H7 (cell line): ENCODE results near the gene ANKMY1. TPM values are rescaled to one million over a fixed set of nuclear protein-coding genes. Genes with fewer than 3 reads are reported as not detected.
"Not testable (repeated sequence)": the region's sequence is repeated elsewhere in the genome, so short reads cannot be mapped to it uniquely, and the experiment has no call there.

Source experiments
- DNase-seq: peaks from one replicate; pipeline ENCODE4 v3.0.0; 2012
- H3K27me3 ChIP-seq: 2 replicates; pipeline ENCODE4 v1.6.0; 2011; ENCODE audit warnings: mild to moderate bottlenecking, low read length; ENCODE audit not compliant: control insufficient read depth, insufficient read depth
- H3K36me3 ChIP-seq: replicated peaks from 2 replicates; pipeline ENCODE4 v1.5.1; 2011; ENCODE audit warnings: low read length; ENCODE audit not compliant: control insufficient read depth, insufficient read depth
- H3K4me3 ChIP-seq: 2 replicates; pipeline ENCODE4 v1.5.1; 2011; ENCODE audit warnings: low read depth, mild to moderate bottlenecking, control low read depth, low read length, moderate library complexity; ENCODE audit not compliant: insufficient read depth
- total RNA-seq: library from RNA; depleted of rRNA; stranded (reverse); fragments of >200 nt; shearing (Covaris generic); gene quantifications from 2 replicates; pipeline ENCODE4 v1.2.3, GENCODE V29; 2014

Gene ANKMY1
- total RNA-seq, 1 experiment from 2014 or later, result 3.6 TPM

DNA sequence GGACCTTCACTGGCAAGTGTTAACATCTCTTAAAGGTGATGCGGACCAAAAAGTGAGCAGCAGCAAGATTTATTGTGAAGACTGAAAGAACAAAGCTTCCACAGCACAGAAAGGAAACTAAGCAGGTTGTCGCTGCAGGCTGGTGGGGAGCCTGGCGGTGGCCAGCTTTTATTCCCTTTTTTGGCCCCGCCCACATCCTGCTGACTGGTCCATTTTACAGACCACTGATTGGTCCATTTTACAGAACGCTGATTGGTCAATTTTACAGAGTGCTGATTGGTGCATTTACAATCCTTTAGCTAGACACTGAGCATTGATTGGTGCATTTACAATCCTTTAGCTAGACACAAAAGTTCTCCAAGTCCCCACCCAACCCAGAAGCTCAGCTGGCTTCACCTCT, 35.9 kb downstream of the ANKMY1 start:
- H3K36me3 ChIP-seq, H3K27me3 ChIP-seq, DNase-seq, H3K4me3 ChIP-seq: not testable (repeated sequence)

DNA sequence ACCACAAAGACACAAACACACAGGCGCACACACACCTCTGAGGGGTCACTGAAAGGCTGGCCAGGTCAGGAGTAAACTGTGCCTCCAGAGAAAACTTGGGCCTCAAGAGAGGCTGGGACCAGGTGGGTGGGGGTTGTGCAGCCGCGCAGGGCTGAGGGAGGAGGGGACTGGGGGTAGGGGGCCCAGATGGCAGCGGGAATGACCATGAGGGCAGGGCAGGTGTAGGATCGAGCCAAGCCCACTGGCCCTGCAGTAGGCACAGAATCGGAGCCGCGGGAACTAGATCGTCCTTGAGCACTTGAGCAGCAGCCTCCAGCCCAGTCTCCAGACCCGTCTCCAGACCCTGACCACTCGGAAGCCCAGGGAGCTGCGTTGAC, 36.8 kb downstream of the ANKMY1 start:
- H3K36me3 ChIP-seq, result no peaks in the 10 kb centered on the region
- DNase-seq, result peak; percentile 51
- H3K4me3 ChIP-seq, result no peak overlapping the region
- H3K27me3 ChIP-seq, result peaks cover 9% of the 10 kb centered on the region; the same call in 1 of the 2 replicates

DNA sequence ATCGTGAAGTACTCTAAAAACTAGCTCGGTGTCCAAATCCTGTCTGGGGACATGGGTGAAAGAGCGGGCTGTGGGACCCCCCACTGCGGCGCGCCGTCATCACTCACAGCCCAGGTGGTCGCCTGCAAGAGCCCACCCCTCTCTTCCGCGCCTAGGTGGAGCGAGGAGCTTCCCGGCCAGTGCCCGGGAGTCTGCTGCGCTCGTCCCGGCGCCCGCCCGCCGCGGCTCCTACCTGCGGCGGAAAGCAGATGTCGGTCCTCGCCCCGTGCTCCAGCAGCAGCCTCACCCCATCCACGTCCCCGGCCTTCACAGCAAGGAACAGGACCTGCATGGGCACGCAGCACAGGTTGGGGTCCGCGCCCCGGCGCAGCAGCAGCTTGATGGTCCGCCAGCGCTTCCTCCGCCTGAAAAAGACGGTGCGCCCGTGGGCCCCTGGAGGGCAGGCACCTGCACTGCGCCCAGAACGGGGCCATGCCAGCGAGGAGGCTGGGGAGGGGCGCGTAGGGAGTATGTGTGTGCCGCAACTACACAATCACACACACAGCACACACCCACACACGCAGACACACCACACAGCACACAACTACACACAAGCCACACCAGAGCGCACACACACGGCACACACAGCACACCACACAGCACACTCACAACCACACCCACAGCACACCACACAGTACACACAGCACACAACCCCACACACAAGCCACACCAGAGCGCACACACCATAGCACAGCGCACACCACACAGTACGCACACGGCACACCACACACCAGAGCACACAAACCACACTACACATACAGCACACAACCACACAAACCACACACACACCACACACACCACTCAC, 37.4 kb downstream of the ANKMY1 start:
- DNase-seq, result peak; percentile 83
- Histone ChIP-seq H3K4me3 (peak overlapping the region; percentile 27; the same call in 1 of the 2 replicates), H3K27me3 (peaks cover 9% of the 10 kb centered on the region; the same call in 1 of the 2 replicates), H3K36me3 (no peaks in the 10 kb centered on the region)

DNA sequence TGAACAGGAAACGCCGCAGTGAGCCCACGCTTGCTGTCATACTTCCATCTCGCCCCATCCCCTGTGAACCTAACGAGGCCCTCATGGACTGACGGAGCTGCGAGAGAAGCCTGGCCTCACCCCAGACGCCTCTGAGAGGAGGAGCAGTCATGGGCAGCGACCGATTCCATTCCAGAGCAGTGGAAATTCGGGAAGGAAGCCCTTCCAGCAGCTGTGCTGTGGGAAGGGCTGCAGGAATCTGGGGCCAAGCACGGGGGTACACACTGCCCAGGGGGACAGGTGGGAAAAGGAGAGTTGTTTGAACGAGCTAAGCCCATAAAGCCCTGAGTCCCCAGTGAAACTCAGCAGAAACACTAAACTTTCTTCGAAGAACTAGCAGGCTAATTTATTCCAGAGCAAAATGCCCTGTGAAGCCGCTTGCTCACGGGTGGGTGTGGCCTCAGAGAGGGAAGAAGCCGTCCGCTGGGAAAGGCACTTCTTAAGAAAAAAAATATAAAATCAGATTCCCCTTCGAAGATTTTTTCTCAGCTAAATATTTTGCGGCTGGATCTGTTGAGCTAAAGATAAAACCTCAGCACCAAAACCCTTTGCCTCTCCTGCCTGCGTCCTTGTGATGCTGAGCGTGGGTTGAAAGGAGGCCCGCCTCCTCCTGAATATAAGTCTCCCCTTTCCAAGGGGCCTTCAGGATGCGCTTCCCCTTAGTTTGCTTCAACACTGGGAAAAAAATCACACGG, 38.2 kb downstream of the ANKMY1 start:
- H3K27me3 ChIP-seq, result peaks cover 9% of the 10 kb centered on the region; the same call in 1 of the 2 replicates
- H3K4me3 ChIP-seq, result peak overlapping the region; percentile 27; the same call in 1 of the 2 replicates
- no peaks in the 10 kb centered on the region for H3K36me3 ChIP-seq
- peak; percentile 52 for DNase-seq

DNA sequence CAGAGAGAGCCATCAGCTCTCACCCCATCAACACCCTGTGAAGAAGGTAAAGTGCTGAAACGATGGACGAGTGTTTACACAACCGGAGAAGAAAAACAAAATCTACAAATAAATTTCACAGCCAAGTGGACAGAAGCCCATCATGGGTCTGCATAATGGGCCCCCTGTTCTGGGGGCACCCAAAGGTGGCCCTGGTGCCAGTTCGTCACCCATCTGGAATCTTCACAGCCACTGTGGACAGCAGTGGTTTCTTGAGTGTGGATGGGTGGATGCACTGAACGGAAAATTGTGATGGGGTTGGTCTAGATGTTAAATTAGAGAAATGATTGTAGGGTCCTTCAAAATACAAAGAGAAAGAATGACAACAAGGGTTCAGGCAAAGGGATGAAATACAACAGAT, 38.8 kb downstream of the ANKMY1 start:
- DNase-seq, result no peak
- H3K36me3 ChIP-seq, result no peaks in the 10 kb centered on the region
- peaks cover 9% of the 10 kb centered on the region; the same call in 1 of the 2 replicates for H3K27me3 ChIP-seq
- no peak overlapping the region for H3K4me3 ChIP-seq

DNA sequence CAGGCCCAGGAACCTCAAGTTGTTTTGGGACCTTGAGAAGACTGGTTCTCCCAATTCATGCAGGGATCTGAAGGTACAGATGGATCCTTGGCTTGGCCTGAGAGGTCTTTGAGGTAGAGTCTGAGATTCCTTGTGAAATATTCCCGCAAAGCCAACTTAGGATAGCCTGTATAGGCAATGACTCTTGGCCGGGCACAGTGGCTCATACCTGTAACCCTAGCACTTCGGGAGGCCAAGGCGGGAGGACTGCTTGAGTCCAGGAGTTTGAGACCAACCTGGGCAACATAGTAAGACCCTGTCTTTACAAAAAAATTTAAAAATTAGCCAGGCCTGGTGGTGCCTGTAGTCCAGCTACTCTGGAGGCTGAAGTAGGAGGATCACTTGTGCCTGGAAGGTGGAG, 40.4 kb downstream of the ANKMY1 start:
- Histone ChIP-seq H3K4me3 (no peak overlapping the region), H3K36me3 (no peaks in the 10 kb centered on the region), H3K27me3 (peaks cover 9% of the 10 kb centered on the region; the same call in 1 of the 2 replicates)
- no peak for DNase-seq

DNA sequence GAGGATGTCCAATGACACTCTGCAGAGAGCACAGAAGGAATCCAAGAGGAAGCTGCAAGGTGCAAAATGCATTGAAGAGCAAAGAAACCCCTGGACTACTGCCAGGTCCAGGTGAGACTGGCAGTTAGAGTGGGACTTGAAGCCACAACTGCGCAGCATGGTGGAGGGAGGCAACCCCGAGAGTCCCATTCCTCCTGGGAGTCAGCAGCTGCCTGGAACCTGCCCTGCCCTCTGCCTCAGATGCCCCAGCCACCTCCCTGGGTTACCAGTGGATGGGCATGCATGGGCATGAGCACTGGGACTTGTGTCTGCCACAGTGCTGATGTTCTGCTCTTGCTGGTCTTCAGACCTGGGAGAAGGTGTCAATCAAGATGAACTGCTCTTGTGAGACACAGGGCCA, 43.2 kb downstream of the ANKMY1 start:
- Histone ChIP-seq H3K4me3 (no peak overlapping the region), H3K27me3 (peaks cover 5% of the 10 kb centered on the region; the same call in 1 of the 2 replicates), H3K36me3 (no peaks in the 10 kb centered on the region)
- DNase-seq, result no peak

DNA sequence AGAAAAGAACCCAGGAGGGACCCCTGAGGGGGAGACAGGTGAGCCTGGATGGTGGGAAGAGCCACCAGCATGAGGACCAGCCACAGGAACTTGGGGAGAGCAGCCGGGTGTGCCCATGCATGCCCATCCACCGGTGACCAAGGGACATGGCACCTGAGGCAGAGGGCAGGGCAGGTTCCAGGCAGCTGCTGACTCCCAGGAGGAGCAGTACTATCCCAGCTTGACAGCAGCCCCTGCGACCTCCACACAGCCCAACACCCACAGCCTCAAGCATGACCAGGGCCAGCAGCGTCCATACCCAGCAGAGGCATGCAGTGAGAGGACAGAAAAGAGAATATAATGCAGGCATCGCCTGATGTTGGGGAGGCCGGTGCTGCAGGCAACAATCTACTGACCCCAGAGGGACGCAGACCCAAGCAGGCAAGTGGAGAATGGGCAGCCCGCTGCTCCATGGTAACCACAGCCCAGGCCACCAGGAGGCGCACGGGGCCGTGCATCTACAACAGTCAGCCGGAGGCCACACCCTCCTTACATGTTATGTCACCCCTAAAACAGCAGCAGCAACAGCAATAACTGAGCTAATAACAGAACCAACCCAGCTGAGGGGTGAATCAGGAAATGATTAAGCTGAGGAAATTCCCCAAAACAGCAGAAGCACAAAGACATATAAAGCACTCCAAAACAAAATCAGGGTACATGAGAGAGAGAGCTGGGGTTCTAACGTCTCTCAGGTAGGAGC, 44.1 kb downstream of the ANKMY1 start:
- Histone ChIP-seq H3K36me3 (no peaks in the 10 kb centered on the region), H3K4me3 (no peak overlapping the region), H3K27me3 (no peaks in the 10 kb centered on the region; the same call in 1 of the 2 replicates)
- DNase-seq, result peak; percentile 94

DNA sequence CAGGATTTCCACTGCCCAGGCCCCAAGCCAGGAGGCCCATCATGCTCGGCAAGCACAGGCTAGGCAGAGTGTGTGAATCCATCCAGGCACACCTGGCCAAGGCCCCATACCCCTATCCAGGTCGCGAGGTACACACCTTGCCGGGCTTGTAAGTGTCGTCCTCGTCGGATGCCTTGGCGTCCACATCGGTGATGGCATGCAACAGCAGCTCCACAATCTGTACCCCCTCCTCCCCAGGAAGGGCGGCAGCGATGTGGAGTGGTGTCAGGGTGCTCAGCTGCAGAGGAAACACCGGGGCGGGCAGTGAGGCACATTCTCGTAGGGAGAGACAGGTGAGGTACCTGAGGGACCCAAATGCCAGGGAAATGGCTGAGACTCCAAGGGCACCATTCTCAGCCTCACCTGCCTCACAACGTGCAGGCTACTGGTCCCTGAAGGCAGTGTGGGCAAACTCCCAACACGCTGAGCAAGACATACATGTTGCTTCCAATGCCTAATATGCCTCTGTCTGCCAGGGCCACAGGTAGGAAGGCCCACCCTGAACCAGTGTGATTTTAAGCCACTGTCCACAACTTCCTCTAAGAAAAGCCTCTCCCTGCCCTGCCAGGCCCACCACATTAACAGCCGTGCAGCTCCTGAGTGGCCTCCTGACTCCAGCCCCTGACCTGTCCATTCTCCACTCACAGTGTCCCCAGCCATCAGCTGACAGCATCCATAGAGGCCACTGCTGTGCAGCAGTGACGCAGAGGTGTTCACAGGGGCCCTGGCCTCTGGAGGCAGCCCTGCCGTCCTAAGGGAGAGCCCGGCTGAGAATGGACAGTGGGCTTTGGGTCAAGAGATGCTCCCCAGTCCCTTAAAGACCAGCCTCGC, 44.9 kb downstream of the ANKMY1 start:
- DNase-seq, result peak; percentile 30
- Histone ChIP-seq H3K36me3 (no peaks in the 10 kb centered on the region), H3K27me3 (no peaks in the 10 kb centered on the region; the same call in 1 of the 2 replicates), H3K4me3 (no peak overlapping the region)

DNA sequence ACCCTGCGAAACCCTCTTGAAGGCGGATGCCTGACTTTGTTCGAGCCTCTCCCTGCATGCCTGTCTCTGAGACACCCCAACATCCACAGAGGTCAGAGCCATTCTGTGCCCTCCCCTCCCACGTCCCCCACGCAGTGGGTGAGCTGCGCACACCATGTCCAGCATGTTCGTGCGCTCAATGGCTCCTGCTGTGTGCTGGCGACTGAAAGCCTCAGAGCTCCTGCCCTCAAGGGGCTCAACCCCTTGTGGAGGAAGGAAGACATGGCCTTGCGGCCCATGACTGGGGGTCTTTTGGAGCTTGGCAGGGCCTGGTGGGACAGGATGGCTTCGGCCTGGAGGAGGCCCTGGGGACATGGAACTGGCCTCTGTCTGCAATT, 45.7 kb downstream of the ANKMY1 start:
- no peak for DNase-seq
- no peak overlapping the region for H3K4me3 ChIP-seq
- H3K27me3 ChIP-seq, result no peaks in the 10 kb centered on the region; the same call in 1 of the 2 replicates
- no peaks in the 10 kb centered on the region for H3K36me3 ChIP-seq

DNA sequence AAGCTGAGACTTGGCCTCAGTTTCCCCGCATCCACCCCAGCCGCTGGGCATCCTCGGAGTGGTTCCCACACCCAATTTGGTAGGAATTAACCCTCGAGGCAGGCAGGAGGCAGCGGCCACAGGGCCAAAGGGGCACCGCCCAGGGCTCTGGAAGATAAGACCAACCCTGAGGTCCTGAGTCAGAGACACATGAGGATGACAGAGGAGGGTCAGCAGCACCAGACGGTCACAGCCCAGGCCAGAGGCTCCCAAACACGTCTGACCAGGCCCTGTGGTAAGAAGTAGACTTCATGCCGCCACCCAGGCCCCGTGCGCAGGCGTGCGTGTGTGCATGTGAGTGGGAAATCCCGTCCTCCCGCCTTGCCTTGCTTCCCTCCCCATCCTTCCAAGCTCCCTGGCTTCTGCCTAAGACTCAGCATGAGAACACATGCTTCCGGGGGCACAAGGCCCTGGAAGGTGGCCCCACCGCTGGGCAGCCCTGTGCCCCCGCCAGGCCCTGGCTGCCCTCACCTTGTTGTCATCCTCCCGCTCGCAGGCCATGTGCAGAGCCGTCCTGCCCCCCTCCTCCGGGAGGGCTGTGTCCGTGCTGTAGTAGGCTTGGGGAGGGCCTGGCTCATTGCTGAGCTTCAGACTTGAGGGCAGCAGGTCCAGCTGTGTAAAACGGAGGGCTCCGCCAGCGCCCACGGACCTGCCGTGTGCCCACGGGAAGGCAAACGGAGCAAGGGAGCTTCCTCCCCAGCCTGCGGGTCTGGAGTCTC, 46.3 kb downstream of the ANKMY1 start:
- Histone ChIP-seq H3K36me3 (no peaks in the 10 kb centered on the region), H3K4me3 (no peak overlapping the region), H3K27me3 (no peaks in the 10 kb centered on the region; the same call in 1 of the 2 replicates)
- peak; percentile 43 for DNase-seq

DNA sequence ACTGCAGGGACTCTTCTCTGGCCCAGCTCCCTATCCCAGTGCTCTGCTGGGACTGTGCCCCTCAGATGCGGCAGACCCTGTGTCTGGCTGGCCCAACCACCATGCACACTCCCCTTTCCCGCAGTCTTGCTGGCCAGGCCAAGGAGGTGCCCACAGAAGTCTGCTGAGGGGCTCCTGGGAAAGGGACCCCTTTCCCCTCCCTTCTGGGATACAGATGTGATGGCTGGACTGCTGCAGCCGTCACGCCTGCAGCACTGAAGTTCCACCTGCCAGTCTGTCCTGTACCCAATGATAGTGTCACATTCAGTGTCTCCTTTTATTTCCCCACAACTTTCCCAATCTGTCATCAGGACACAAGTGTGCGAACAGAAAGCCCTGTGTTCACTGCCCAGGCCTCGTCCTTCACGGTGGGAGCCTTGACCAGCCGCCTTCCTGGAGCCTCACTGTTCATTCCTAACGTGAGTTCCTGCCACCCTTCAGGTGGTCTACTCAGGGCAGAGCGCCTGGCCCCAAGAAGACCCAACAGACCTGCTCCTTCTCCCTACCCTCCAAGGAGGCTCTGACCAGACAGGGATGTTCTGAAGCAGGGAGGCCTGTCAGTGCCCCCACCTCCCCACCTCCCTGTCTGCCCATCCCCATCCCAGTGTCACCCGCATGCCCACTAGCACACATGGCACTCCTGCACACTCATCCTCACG, 47.1 kb downstream of the ANKMY1 start:
- Histone ChIP-seq H3K36me3 (no peaks in the 10 kb centered on the region), H3K4me3 (no peak overlapping the region), H3K27me3 (no peaks in the 10 kb centered on the region; the same call in 1 of the 2 replicates)
- peak; percentile 17 for DNase-seq
